Omental fat pad (tissue), 4 donors: ENCODE measurements around the gene PIK3C2G. TPM values are rescaled to one million over a fixed set of nuclear protein-coding genes. Genes with fewer than 3 reads are reported as not detected.

ENCODE experiments used
- ATAC-seq: fragments of 150-250 bp; one replicate; pipeline ENCODE4 v1.9.1; 2016; ENCODE audit warnings: mild to moderate bottlenecking, moderate library complexity; ENCODE audit not compliant: low FRiP score
- DNase-seq: peaks from one replicate; pipeline ENCODE4 v3.0.0-alpha.2; 2019; ENCODE audit warnings: low spot score
- CTCF ChIP-seq, 3 donors: fragments of 450-650 bp; IDR thresholded peaks; one replicate each; pipeline ENCODE4 v1.5.1; 2016 to 2017; ENCODE audit warnings: antibody characterized with exemption in 3 of 3, mild to moderate bottlenecking in 3 of 3, moderate library complexity in 2 of 3
- total RNA-seq, 4 donors: library from RNA; depleted of rRNA; stranded (reverse); fragments of >200 nt; gene quantifications; one replicate each; pipeline ENCODE4 v1.1.0, GENCODE V29; 2016

Gene PIK3C2G
- total RNA-seq, 4 donors from 2014 or later, result 0.12 to 0.47 (median 0.19) TPM

GRCh38 chr12:18275981-18276380, 14.7 kb downstream of the PIK3C2G start:
- ATAC-seq (no peak), DNase-seq (no peak)
- TF ChIP-seq CTCF (IDR thresholded peaks at IDR 0.05), result no peak

- TF ChIP-seq CTCF (IDR thresholded peaks at IDR 0.05), result no peak
- DNase-seq, result no peak
- ATAC-seq, result no peak
Observed at GRCh38 chr12:18277196-18277595, 15.9 kb downstream of the PIK3C2G start.

- TF ChIP-seq CTCF (IDR thresholded peaks at IDR 0.05), result no peak
- ATAC-seq (no peak), DNase-seq (no peak)
Observed at GRCh38 chr12:18280728-18281127, 19.4 kb downstream of the PIK3C2G start.

GRCh38 chr12:18281941-18282340, 20.6 kb downstream of the PIK3C2G start:
- no peak for TF ChIP-seq CTCF (IDR thresholded peaks at IDR 0.05)
- DNase-seq, result no peak
- ATAC-seq, result no peak

GRCh38 chr12:18283831-18284230, 22.5 kb downstream of the PIK3C2G start:
- no peak for ATAC-seq
- TF ChIP-seq CTCF (IDR thresholded peaks at IDR 0.05), result no peak
- no peak for DNase-seq

GRCh38 chr12:18284386-18284785, 23.1 kb downstream of the PIK3C2G start:
- DNase-seq (no peak), ATAC-seq (no peak)
- no peak for TF ChIP-seq CTCF (IDR thresholded peaks at IDR 0.05)

- ATAC-seq (no peak), DNase-seq (no peak)
- TF ChIP-seq CTCF (IDR thresholded peaks at IDR 0.05), result no peak
Observed at GRCh38 chr12:18285161-18285560, 23.8 kb downstream of the PIK3C2G start.
